ENCODE measurements around the gene AOAH.
"Not testable (repeated sequence)": the region's sequence is repeated elsewhere in the genome, so short reads cannot be mapped to it uniquely, and the experiment has no call there.

The AOAH gene

GRCh38 chr7:36507475-36508440 is 216.5 kb downstream of the AOAH start:
- DNase-seq (ENCODE audit: low read depth in 2 of 2), result no peak

GRCh38 chr7:36506820-36507219 is 217.5 kb downstream of the AOAH start:
- DNase-seq (ENCODE audit: low read depth in 2 of 2), result no peak

- no peak for DNase-seq (ENCODE audit: low read depth in 2 of 2)
These were observed 218.0 kb downstream of the AOAH start for GRCh38 chr7:36506130-36506798.

- DNase-seq (ENCODE audit: low read depth in 2 of 2), result not testable (repeated sequence)
These were observed 219.7 kb downstream of the AOAH start for GRCh38 chr7:36504617-36505016.

GRCh38 chr7:36504216-36504615 is 220.1 kb downstream of the AOAH start:
- DNase-seq (ENCODE audit: low read depth in 2 of 2), result not testable (repeated sequence)

GRCh38 chr7:36497775-36498174 is 226.5 kb downstream of the AOAH start:
- DNase-seq (ENCODE audit: low read depth in 2 of 2), result no peak

GRCh38 chr7:36497176-36497575 is 227.1 kb downstream of the AOAH start:
- DNase-seq (ENCODE audit: low read depth in 2 of 2), result not testable (repeated sequence)

GRCh38 chr7:36496576-36496975 is 227.7 kb downstream of the AOAH start:
- DNase-seq (ENCODE audit: low read depth in 2 of 2), result no peak

GRCh38 chr7:36491317-36491716 is 233.0 kb downstream of the AOAH start:
- no peak for DNase-seq (ENCODE audit: low read depth in 2 of 2)

GRCh38 chr7:36490419-36490830 is 233.9 kb downstream of the AOAH start:
- DNase-seq (ENCODE audit: low read depth in 2 of 2), result no peak

GRCh38 chr7:36488672-36489071 is 235.6 kb downstream of the AOAH start:
- DNase-seq (ENCODE audit: low read depth in 2 of 2), result not testable (repeated sequence)

- peak in 1 of 2 donors; percentile 20 for DNase-seq (ENCODE audit: low read depth in 2 of 2)
These were observed 236.4 kb downstream of the AOAH start for GRCh38 chr7:36487756-36488336.

- no peak for DNase-seq (ENCODE audit: low read depth in 2 of 2)
These were observed 238.0 kb downstream of the AOAH start for GRCh38 chr7:36486336-36486735.

GRCh38 chr7:36484265-36484664 is 240.0 kb downstream of the AOAH start:
- DNase-seq (ENCODE audit: low read depth in 2 of 2), result no peak

GRCh38 chr7:36483853-36484252 is 240.4 kb downstream of the AOAH start:
- not testable (repeated sequence) for DNase-seq (ENCODE audit: low read depth in 2 of 2)

GRCh38 chr7:36478745-36479144 is 245.5 kb downstream of the AOAH start:
- no peak for DNase-seq (ENCODE audit: low read depth in 2 of 2)

GRCh38 chr7:36475381-36475780 is 248.9 kb downstream of the AOAH start:
- DNase-seq (ENCODE audit: low read depth in 2 of 2), result no peak

GRCh38 chr7:36475011-36475342 is 249.3 kb downstream of the AOAH start:
- no peak for DNase-seq (ENCODE audit: low read depth in 2 of 2)

- DNase-seq (ENCODE audit: low read depth in 2 of 2), result no peak
These were observed 249.8 kb downstream of the AOAH start for GRCh38 chr7:36474283-36475010.

- DNase-seq (ENCODE audit: low read depth in 2 of 2), result peak; percentile 35 to 43
These were observed 250.6 kb downstream of the AOAH start for GRCh38 chr7:36473454-36474282.

- no peak for DNase-seq (ENCODE audit: low read depth in 2 of 2)
These were observed 252.1 kb downstream of the AOAH start for GRCh38 chr7:36472141-36472729.
